ENCODE measurements around the gene KCTD16.

DNA sequence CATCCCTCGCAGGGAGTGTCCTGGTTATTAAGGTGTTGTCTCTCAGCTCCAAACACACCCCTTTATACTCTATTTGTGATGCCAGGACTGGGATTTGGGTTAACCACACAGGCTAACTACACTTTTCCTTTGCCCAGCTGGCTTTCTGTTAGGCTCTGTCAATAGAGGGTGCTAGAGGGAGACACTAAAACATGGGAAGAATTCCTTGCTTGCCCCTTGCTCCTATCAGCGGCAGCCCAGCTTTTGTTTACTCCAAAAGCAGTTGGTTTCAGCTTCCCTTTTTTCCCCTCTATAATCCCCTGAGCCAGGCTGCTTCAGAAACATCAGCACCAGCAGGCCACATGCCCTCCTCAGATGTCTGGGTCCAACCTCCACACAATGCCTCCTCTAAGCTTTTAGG lies 297.1 kb downstream of the KCTD16 start:
- no peak for TF ChIP-seq POLR2AphosphoS5 (IDR thresholded peaks at IDR 0.05; ENCODE audit: low read depth)
- TF ChIP-seq, protein P1, sequence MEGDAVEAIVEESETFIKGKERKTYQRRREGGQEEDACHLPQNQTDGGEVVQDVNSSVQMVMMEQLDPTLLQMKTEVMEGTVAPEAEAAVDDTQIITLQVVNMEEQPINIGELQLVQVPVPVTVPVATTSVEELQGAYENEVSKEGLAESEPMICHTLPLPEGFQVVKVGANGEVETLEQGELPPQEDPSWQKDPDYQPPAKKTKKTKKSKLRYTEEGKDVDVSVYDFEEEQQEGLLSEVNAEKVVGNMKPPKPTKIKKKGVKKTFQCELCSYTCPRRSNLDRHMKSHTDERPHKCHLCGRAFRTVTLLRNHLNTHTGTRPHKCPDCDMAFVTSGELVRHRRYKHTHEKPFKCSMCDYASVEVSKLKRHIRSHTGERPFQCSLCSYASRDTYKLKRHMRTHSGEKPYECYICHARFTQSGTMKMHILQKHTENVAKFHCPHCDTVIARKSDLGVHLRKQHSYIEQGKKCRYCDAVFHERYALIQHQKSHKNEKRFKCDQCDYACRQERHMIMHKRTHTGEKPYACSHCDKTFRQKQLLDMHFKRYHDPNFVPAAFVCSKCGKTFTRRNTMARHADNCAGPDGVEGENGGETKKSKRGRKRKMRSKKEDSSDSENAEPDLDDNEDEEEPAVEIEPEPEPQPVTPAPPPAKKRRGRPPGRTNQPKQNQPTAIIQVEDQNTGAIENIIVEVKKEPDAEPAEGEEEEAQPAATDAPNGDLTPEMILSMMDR (conservative IDR thresholded peaks at IDR 0.05; ENCODE audit: low read depth in 2 of 2), result peak; percentile 71 to 80
- no peak for TF ChIP-seq EZH2 (IDR thresholded peaks at IDR 0.05; ENCODE audit: low read depth, unreplicated experiment)
- TF ChIP-seq, protein P2, sequence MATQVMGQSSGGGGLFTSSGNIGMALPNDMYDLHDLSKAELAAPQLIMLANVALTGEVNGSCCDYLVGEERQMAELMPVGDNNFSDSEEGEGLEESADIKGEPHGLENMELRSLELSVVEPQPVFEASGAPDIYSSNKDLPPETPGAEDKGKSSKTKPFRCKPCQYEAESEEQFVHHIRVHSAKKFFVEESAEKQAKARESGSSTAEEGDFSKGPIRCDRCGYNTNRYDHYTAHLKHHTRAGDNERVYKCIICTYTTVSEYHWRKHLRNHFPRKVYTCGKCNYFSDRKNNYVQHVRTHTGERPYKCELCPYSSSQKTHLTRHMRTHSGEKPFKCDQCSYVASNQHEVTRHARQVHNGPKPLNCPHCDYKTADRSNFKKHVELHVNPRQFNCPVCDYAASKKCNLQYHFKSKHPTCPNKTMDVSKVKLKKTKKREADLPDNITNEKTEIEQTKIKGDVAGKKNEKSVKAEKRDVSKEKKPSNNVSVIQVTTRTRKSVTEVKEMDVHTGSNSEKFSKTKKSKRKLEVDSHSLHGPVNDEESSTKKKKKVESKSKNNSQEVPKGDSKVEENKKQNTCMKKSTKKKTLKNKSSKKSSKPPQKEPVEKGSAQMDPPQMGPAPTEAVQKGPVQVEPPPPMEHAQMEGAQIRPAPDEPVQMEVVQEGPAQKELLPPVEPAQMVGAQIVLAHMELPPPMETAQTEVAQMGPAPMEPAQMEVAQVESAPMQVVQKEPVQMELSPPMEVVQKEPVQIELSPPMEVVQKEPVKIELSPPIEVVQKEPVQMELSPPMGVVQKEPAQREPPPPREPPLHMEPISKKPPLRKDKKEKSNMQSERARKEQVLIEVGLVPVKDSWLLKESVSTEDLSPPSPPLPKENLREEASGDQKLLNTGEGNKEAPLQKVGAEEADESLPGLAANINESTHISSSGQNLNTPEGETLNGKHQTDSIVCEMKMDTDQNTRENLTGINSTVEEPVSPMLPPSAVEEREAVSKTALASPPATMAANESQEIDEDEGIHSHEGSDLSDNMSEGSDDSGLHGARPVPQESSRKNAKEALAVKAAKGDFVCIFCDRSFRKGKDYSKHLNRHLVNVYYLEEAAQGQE (IDR thresholded peaks at IDR 0.05; ENCODE audit: unreplicated experiment), result no peak
- TF ChIP-seq EZH2phosphoT487 (IDR thresholded peaks at IDR 0.05; ENCODE audit: unreplicated experiment), result no peak
